OCI-LY1 (cell line): ENCODE data around the gene HAL.

ENCODE experiments used
- EZH2 ChIP-seq: fragments of 200-600 bp; sonication (generic), shearing (Covaris generic); IDR thresholded peaks from 2 replicates; pipeline ENCODE4 v1.8.0; 2017; ENCODE audit warnings: borderline replicate concordance, mixed run types, mild to moderate bottlenecking, antibody characterized with exemption, low read length, moderate library complexity, mixed read lengths
- TF ChIP-seq, protein P1 (sequence below): fragments of 200-600 bp; sonication (generic), shearing (Covaris generic); IDR thresholded peaks from 2 replicates; pipeline ENCODE4 v1.5.1; 2017; ENCODE audit warnings: mild to moderate bottlenecking, antibody characterized with exemption, low read length, moderate library complexity, mixed read lengths

DNA sequence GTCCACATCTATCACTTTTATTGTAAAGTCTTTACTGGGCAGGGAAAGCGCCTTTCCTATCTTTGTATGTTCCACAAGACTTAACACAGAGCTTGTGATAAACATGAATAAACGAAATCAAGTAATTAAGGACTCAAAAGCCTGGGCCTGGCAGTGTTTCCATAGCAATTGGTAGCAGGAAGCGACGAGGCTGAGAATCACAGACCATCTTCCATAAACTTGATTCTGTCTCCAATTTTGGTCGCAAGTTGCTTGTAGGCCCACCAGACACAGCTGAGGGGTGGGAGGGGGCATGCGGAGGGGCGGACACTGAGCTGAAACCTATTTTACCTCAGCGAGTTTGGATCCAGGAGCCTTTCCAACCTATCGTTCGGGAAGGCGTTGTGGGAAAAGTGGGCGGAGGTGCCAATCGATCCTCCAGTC, 54.0 kb downstream of the HAL start:
- TF ChIP-seq, protein P1, sequence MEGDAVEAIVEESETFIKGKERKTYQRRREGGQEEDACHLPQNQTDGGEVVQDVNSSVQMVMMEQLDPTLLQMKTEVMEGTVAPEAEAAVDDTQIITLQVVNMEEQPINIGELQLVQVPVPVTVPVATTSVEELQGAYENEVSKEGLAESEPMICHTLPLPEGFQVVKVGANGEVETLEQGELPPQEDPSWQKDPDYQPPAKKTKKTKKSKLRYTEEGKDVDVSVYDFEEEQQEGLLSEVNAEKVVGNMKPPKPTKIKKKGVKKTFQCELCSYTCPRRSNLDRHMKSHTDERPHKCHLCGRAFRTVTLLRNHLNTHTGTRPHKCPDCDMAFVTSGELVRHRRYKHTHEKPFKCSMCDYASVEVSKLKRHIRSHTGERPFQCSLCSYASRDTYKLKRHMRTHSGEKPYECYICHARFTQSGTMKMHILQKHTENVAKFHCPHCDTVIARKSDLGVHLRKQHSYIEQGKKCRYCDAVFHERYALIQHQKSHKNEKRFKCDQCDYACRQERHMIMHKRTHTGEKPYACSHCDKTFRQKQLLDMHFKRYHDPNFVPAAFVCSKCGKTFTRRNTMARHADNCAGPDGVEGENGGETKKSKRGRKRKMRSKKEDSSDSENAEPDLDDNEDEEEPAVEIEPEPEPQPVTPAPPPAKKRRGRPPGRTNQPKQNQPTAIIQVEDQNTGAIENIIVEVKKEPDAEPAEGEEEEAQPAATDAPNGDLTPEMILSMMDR = no peak
- TF ChIP-seq EZH2 = no peak
